CD8-positive, alpha-beta memory T cell (primary cell): Measurements from ENCODE around the gene PIEZO1. TPM values are rescaled to one million over a fixed set of nuclear protein-coding genes. Genes with fewer than 3 reads are reported as not detected.

Experiments
- CTCF ChIA-PET: fragments of 350-600 bp; sonication (Branson Sonifier 250); formaldehyde crosslinking; loops from one replicate; lab custom pipeline; 2021; ENCODE audit warnings: antibody characterized with exemption; lab: Charles Lee
- POLR2A ChIA-PET: fragments of 350-600 bp; sonication (Branson Sonifier 250); formaldehyde crosslinking; loops from one replicate; lab custom pipeline; 2021; ENCODE audit warnings: antibody characterized with exemption; lab: Charles Lee
- DNase-seq, 5 donors: peaks; one replicate each; pipeline versions ENCODE4 v3.0.0 to v3.0.0-alpha.2; 2020 to 2022; ENCODE audit warnings: mixed read lengths in 1 of 5
- H3K27ac ChIP-seq: one replicate; pipeline ENCODE4 v1.7.0; 2013; ENCODE audit warnings: low read depth, mild to moderate bottlenecking, low read length, moderate library complexity
- H3K27me3 ChIP-seq: 2 replicates; pipeline ENCODE4 v1.7.0; 2013; ENCODE audit warnings: low read length, mild to moderate bottlenecking; ENCODE audit not compliant: insufficient read depth, poor library complexity, severe bottlenecking
- H3K36me3 ChIP-seq: 2 replicates; pipeline ENCODE4 v1.7.0; 2013; ENCODE audit warnings: mild to moderate bottlenecking, low read length, moderate library complexity; ENCODE audit not compliant: insufficient read depth
- H3K4me1 ChIP-seq: 2 replicates; pipeline ENCODE4 v1.7.0; 2013; ENCODE audit warnings: mild to moderate bottlenecking, low read length, moderate library complexity; ENCODE audit not compliant: insufficient read depth
- H3K4me3 ChIP-seq: 2 replicates; pipeline ENCODE4 v1.7.0; 2013; ENCODE audit warnings: mild to moderate bottlenecking, low read length
- H3K9me3 ChIP-seq: 2 replicates; pipeline ENCODE4 v1.7.0; 2013; ENCODE audit warnings: mild to moderate bottlenecking, low read length
- H3K27ac Mint-ChIP-seq, 8 donors: one replicate each; pipeline ENCODE4 v1.8.0; 2020 to 2021; ENCODE audit warnings: mixed read lengths in 8 of 8, mild to moderate bottlenecking in 6 of 8, inconsistent platforms in 3 of 8, moderate library complexity in 3 of 8
- H3K27me3 Mint-ChIP-seq, 2 donors: one replicate each; pipeline ENCODE4 v1.8.0; 2020 to 2021; ENCODE audit warnings: mixed read lengths in 2 of 2, mild to moderate bottlenecking in 1 of 2, moderate library complexity in 1 of 2
- H3K36me3 Mint-ChIP-seq, 3 donors: one replicate each; pipeline ENCODE4 v1.8.0; 2020 to 2021; ENCODE audit warnings: mixed read lengths in 3 of 3, inconsistent platforms in 1 of 3, mild to moderate bottlenecking in 1 of 3
- H3K4me1 Mint-ChIP-seq, 3 donors: one replicate each; pipeline ENCODE4 v1.8.0; 2020 to 2021; ENCODE audit warnings: mixed read lengths in 3 of 3, inconsistent platforms in 1 of 3, mild to moderate bottlenecking in 1 of 3
- H3K4me3 Mint-ChIP-seq, 7 donors: one replicate each; pipeline ENCODE4 v1.8.0; 2020 to 2021; ENCODE audit warnings: mixed read lengths in 7 of 7, mild to moderate bottlenecking in 6 of 7, moderate library complexity in 4 of 7, inconsistent platforms in 2 of 7
- H3K9me3 Mint-ChIP-seq, 5 donors: one replicate each; pipeline ENCODE4 v1.8.0; 2020 to 2022; ENCODE audit warnings: mixed read lengths in 5 of 5, mild to moderate bottlenecking in 3 of 5, moderate library complexity in 2 of 5, inconsistent platforms in 1 of 5
- polyA plus RNA-seq: library from polyadenylated mRNA; unstranded; fragments of 300-500 nt; fragmentation: Illumina TruSeq; gene quantifications from one replicate; pipeline ENCODE4 v1.2.3, GENCODE V29; 2021
- total RNA-seq, 2 experiments: library from RNA; stranded (reverse); gene quantifications; one replicate each; pipeline ENCODE4 v1.2.3, GENCODE V29; 2021

PIEZO1 gene
- total and polyA plus RNA-seq, 3 experiments from 2014 or later = 58.4 to 230 (median 215) TPM

GRCh38 chr16:88713568-88714419 lies 71.2 kb downstream of the PIEZO1 start:
- peak overlapping the region in 2 of 8 donors; percentile 64 to 78 for H3K27ac Mint-ChIP-seq
- H3K27me3 ChIP-seq = no peaks in the 10 kb centered on the region
- no peak overlapping the region for H3K4me3 ChIP-seq
- H3K27me3 Mint-ChIP-seq = peaks cover 0 to 3% of the 10 kb centered on the region in 2 donors
- no peak overlapping the region for H3K27ac ChIP-seq
- no peaks in the 10 kb centered on the region for H3K9me3 Mint-ChIP-seq
- DNase-seq = no peak
- H3K4me1 Mint-ChIP-seq = peaks cover 0 to 6% (median 1%) of the 10 kb centered on the region in 3 donors
- H3K36me3 Mint-ChIP-seq = peaks cover 0 to 46% (median 5%) of the 10 kb centered on the region in 3 donors
- H3K9me3 ChIP-seq = no peaks in the 10 kb centered on the region
- H3K4me1 ChIP-seq = no peaks in the 10 kb centered on the region
- CTCF ChIA-PET = interaction anchor here (0.6 kb wide), 1 partner anchor 24 kb away, joined by 3 read pairs; no protein-coding TSS in a partner anchor
- H3K36me3 ChIP-seq = peaks cover 17% of the 10 kb centered on the region
- H3K4me3 Mint-ChIP-seq = no peak overlapping the region
- POLR2A ChIA-PET = interaction anchor here (0.5 to 0.6 kb wide), 2 partner anchors 72 to 131 kb away, joined by 3 to 5 read pairs; no protein-coding TSS in a partner anchor

GRCh38 chr16:88713054-88713453 lies 72.0 kb downstream of the PIEZO1 start:
- Histone ChIP-seq H3K9me3 (no peaks in the 10 kb centered on the region), H3K36me3 (peaks cover 17% of the 10 kb centered on the region), H3K27ac (no peak overlapping the region), H3K4me3 (no peak overlapping the region), H3K4me1 (no peaks in the 10 kb centered on the region), H3K27me3 (no peaks in the 10 kb centered on the region)
- no peaks in the 10 kb centered on the region for H3K9me3 Mint-ChIP-seq
- ChIA-PET POLR2A (no interaction called here), CTCF (no interaction called here)
- peaks cover 0 to 2% of the 10 kb centered on the region in 2 donors for H3K27me3 Mint-ChIP-seq
- no peak overlapping the region for H3K4me3 Mint-ChIP-seq
- H3K36me3 Mint-ChIP-seq = peaks cover 0 to 39% (median 5%) of the 10 kb centered on the region in 3 donors
- H3K27ac Mint-ChIP-seq = peak overlapping the region in 1 of 8 donors; percentile 64
- peaks cover 0 to 6% (median 1%) of the 10 kb centered on the region in 3 donors for H3K4me1 Mint-ChIP-seq
- DNase-seq = no peak

- no peak overlapping the region for H3K27ac ChIP-seq
- H3K27me3 Mint-ChIP-seq = peaks cover 0 to 2% of the 10 kb centered on the region in 2 donors
- H3K27me3 ChIP-seq = no peaks in the 10 kb centered on the region
- no peak overlapping the region for H3K4me3 ChIP-seq
- POLR2A ChIA-PET = no interaction called here
- H3K9me3 Mint-ChIP-seq = no peaks in the 10 kb centered on the region
- no peak overlapping the region for H3K27ac Mint-ChIP-seq
- peaks cover 2% of the 10 kb centered on the region for H3K4me1 ChIP-seq
- no peaks in the 10 kb centered on the region for H3K9me3 ChIP-seq
- no peak overlapping the region for H3K4me3 Mint-ChIP-seq
- H3K4me1 Mint-ChIP-seq = peaks cover 2 to 12% (median 4%) of the 10 kb centered on the region in 3 donors
- peaks cover 0 to 34% (median 5%) of the 10 kb centered on the region in 3 donors for H3K36me3 Mint-ChIP-seq
- no peak for DNase-seq
- CTCF ChIA-PET = no interaction called here
- peaks cover 16% of the 10 kb centered on the region for H3K36me3 ChIP-seq
Observed at GRCh38 chr16:88712362-88712979, 72.5 kb downstream of the PIEZO1 start.

GRCh38 chr16:88711750-88712340 lies 73.2 kb downstream of the PIEZO1 start:
- no peaks in the 10 kb centered on the region for H3K9me3 Mint-ChIP-seq
- peak overlapping the region in 2 of 8 donors; percentile 32 to 66 for H3K27ac Mint-ChIP-seq
- peaks cover 9 to 18% (median 10%) of the 10 kb centered on the region in 3 donors for H3K4me1 Mint-ChIP-seq
- POLR2A ChIA-PET = no interaction called here
- Histone ChIP-seq H3K27ac (no peak overlapping the region), H3K36me3 (peaks cover 10% of the 10 kb centered on the region), H3K27me3 (no peaks in the 10 kb centered on the region), H3K9me3 (no peaks in the 10 kb centered on the region), H3K4me1 (peaks cover 8% of the 10 kb centered on the region), H3K4me3 (no peak overlapping the region)
- H3K36me3 Mint-ChIP-seq = peaks cover 0 to 28% (median 0%) of the 10 kb centered on the region in 3 donors
- H3K27me3 Mint-ChIP-seq = no peaks in the 10 kb centered on the region
- DNase-seq = no peak
- CTCF ChIA-PET = no interaction called here
- H3K4me3 Mint-ChIP-seq = peak overlapping the region in 1 of 7 donors; percentile 54

GRCh38 chr16:88710556-88710955 lies 74.5 kb downstream of the PIEZO1 start:
- Histone ChIP-seq H3K4me3 (no peak overlapping the region), H3K36me3 (peaks cover 10% of the 10 kb centered on the region), H3K27me3 (no peaks in the 10 kb centered on the region), H3K9me3 (no peaks in the 10 kb centered on the region), H3K4me1 (peaks cover 12% of the 10 kb centered on the region), H3K27ac (no peak overlapping the region)
- POLR2A ChIA-PET = no interaction called here
- CTCF ChIA-PET = interaction anchor here (1.2 kb wide), 1 partner anchor 27 kb away, joined by 3 read pairs; no protein-coding TSS in a partner anchor
- Mint-ChIP-seq H3K36me3 (peaks cover 0 to 17% (median 0%) of the 10 kb centered on the region in 3 donors), H3K27me3 (no peaks in the 10 kb centered on the region), H3K9me3 (no peaks in the 10 kb centered on the region), H3K4me3 (no peak overlapping the region), H3K4me1 (peaks cover 10 to 20% (median 12%) of the 10 kb centered on the region in 3 donors), H3K27ac (peak overlapping the region in 7 of 8 donors; percentile 24 to 72 (median 66))
- DNase-seq = no peak

GRCh38 chr16:88706965-88707826 lies 77.8 kb downstream of the PIEZO1 start:
- no peaks in the 10 kb centered on the region for H3K9me3 Mint-ChIP-seq
- H3K36me3 ChIP-seq = no peaks in the 10 kb centered on the region
- POLR2A ChIA-PET = interaction anchor here (0.6 to 1.1 kb wide), 3 partner anchors 9 to 103 kb away, joined by 3 read pairs; no protein-coding TSS in a partner anchor
- H3K27me3 ChIP-seq = no peaks in the 10 kb centered on the region
- H3K27me3 Mint-ChIP-seq = peaks cover 0 to 2% of the 10 kb centered on the region in 2 donors
- peak overlapping the region; percentile 93 for H3K27ac ChIP-seq
- H3K4me1 ChIP-seq = peaks cover 44% of the 10 kb centered on the region
- CTCF ChIA-PET = interaction anchor here (0.6 to 1.6 kb wide), 8 partner anchors 9 to 1054 kb away, joined by 4 to 6 read pairs (median 4); no protein-coding TSS in a partner anchor
- H3K9me3 ChIP-seq = no peaks in the 10 kb centered on the region
- no peak for DNase-seq
- H3K4me3 Mint-ChIP-seq = peak overlapping the region; percentile 79 to 91 (median 84)
- H3K4me1 Mint-ChIP-seq = peaks cover 38 to 47% (median 41%) of the 10 kb centered on the region in 3 donors
- H3K36me3 Mint-ChIP-seq = peaks cover 0 to 30% (median 0%) of the 10 kb centered on the region in 3 donors
- H3K27ac Mint-ChIP-seq = peak overlapping the region; percentile 80 to 98 (median 92)
- H3K4me3 ChIP-seq = peak overlapping the region; percentile 99
